GM19452 (cell line): Measurements from ENCODE around the gene NOVA2.

Source experiments
- ATAC-seq: cut with Tn5 transposase; IDR thresholded peaks from one replicate; pipeline ENCODE4 v1.9.1; 2021; ENCODE audit not compliant: unreplicated experiment

NOVA2 gene

GRCh38 chr19:45968626-45969025 lies 5.0 kb downstream of the NOVA2 start:
- no peak for ATAC-seq

GRCh38 chr19:45967246-45967645 lies 6.4 kb downstream of the NOVA2 start:
- ATAC-seq: no peak

GRCh38 chr19:45962021-45962420 lies 11.6 kb downstream of the NOVA2 start:
- ATAC-seq: no peak

- ATAC-seq: no peak
Measured at GRCh38 chr19:45960595-45961235, 12.9 kb downstream of the NOVA2 start.

GRCh38 chr19:45959517-45960025 lies 14.1 kb downstream of the NOVA2 start:
- ATAC-seq: no peak

- ATAC-seq: no peak
Measured at GRCh38 chr19:45958769-45959516, 14.7 kb downstream of the NOVA2 start.

GRCh38 chr19:45958320-45958719 lies 15.3 kb downstream of the NOVA2 start:
- ATAC-seq: no peak

GRCh38 chr19:45955905-45956608 lies 17.6 kb downstream of the NOVA2 start:
- ATAC-seq: no peak

GRCh38 chr19:45954156-45954555 lies 19.5 kb downstream of the NOVA2 start:
- ATAC-seq: no peak

GRCh38 chr19:45953676-45954075 lies 20.0 kb downstream of the NOVA2 start:
- no peak for ATAC-seq

- ATAC-seq: no peak
Measured at GRCh38 chr19:45952686-45953505, 20.8 kb downstream of the NOVA2 start.

- no peak for ATAC-seq
Measured at GRCh38 chr19:45952341-45952685, 21.4 kb downstream of the NOVA2 start.

- no peak for ATAC-seq
Measured at GRCh38 chr19:45947926-45948325, 25.7 kb downstream of the NOVA2 start.

- no peak for ATAC-seq
Measured at GRCh38 chr19:45940515-45940805, 33.2 kb downstream of the NOVA2 start.

- ATAC-seq: no peak
Measured at GRCh38 chr19:45939792-45940514, 33.7 kb downstream of the NOVA2 start.

GRCh38 chr19:45938733-45939319 lies 34.8 kb downstream of the NOVA2 start:
- no peak for ATAC-seq

- ATAC-seq: no peak
Measured at GRCh38 chr19:45935267-45935666, 38.4 kb downstream of the NOVA2 start.

- no peak for ATAC-seq
Measured at GRCh38 chr19:45934551-45935230, 39.0 kb downstream of the NOVA2 start.

GRCh38 chr19:45933759-45934158 lies 39.9 kb downstream of the NOVA2 start:
- ATAC-seq: no peak

- no peak for ATAC-seq
Measured at GRCh38 chr19:45931055-45931454, 42.6 kb downstream of the NOVA2 start.
